ENCODE results near the gene CTNNBIP1.

DNA sequence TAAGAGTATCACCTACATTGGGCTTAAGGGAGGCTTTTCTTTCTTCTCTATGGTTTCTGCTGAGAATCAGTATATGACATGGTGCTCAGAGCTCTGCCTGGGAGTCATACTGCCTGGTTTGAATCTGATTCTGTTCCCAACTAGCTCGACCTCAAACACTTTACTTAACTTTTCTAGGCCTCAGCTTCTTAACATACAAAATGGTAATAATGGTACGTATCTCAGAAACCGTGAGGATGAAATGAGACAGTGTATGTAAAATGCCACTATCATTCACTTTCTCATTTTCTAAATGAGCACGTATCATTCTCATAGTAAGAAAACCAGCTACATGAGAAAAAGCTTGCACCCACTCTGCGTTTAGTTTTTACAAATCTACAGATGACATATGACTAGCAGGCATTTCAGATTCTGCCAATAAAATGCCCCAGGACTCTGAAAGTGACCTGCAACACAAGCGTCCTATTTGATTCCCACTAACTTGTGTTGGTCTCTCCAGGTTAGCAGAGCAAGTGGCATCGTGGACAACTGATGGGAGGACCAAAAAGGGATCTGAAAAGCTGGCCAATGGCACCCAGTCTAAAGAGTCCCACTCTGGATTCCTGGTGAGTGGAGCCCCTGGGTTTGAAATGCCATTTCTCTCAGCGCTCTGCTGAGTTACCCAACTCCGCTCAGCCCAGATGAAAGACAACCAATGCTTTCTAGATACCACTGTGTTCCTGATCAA, 6.1 kb downstream of the CTNNBIP1 start:
- TF ChIP-seq OVOL3 (tag by site-specific recombination; IDR thresholded peaks at IDR 0.05) (no peak), KLF1 (tag by site-specific recombination; IDR thresholded peaks at IDR 0.05) (no peak), ZNF138 (tag by site-specific recombination; IDR thresholded peaks at IDR 0.05; ENCODE audit: borderline replicate concordance) (no peak), SETDB1 (IDR thresholded peaks at IDR 0.05; ENCODE audit: insufficient read length, low read length) (no peak), ZNF274 (IDR thresholded peaks at IDR 0.05; ENCODE audit: low read length) (no peak), ZNF274 (tag by site-specific recombination; IDR thresholded peaks at IDR 0.05; ENCODE audit: borderline replicate concordance) (no peak), ZNF416 (tag by site-specific recombination; IDR thresholded peaks at IDR 0.05) (no peak)
- TF ChIP-seq, protein P1, sequence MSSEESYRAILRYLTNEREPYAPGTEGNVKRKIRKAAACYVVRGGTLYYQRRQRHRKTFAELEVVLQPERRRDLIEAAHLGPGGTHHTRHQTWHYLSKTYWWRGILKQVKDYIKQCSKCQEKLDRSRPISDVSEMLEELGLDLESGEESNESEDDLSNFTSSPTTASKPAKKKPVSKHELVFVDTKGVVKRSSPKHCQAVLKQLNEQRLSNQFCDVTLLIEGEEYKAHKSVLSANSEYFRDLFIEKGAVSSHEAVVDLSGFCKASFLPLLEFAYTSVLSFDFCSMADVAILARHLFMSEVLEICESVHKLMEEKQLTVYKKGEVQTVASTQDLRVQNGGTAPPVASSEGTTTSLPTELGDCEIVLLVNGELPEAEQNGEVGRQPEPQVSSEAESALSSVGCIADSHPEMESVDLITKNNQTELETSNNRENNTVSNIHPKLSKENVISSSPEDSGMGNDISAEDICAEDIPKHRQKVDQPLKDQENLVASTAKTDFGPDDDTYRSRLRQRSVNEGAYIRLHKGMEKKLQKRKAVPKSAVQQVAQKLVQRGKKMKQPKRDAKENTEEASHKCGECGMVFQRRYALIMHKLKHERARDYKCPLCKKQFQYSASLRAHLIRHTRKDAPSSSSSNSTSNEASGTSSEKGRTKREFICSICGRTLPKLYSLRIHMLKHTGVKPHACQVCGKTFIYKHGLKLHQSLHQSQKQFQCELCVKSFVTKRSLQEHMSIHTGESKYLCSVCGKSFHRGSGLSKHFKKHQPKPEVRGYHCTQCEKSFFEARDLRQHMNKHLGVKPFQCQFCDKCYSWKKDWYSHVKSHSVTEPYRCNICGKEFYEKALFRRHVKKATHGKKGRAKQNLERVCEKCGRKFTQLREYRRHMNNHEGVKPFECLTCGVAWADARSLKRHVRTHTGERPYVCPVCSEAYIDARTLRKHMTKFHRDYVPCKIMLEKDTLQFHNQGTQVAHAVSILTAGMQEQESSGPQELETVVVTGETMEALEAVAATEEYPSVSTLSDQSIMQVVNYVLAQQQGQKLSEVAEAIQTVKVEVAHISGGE (tag by site-specific recombination; conservative IDR thresholded peaks at IDR 0.05; ENCODE audit: low read depth) = no peak
- TF ChIP-seq, protein P2, sequence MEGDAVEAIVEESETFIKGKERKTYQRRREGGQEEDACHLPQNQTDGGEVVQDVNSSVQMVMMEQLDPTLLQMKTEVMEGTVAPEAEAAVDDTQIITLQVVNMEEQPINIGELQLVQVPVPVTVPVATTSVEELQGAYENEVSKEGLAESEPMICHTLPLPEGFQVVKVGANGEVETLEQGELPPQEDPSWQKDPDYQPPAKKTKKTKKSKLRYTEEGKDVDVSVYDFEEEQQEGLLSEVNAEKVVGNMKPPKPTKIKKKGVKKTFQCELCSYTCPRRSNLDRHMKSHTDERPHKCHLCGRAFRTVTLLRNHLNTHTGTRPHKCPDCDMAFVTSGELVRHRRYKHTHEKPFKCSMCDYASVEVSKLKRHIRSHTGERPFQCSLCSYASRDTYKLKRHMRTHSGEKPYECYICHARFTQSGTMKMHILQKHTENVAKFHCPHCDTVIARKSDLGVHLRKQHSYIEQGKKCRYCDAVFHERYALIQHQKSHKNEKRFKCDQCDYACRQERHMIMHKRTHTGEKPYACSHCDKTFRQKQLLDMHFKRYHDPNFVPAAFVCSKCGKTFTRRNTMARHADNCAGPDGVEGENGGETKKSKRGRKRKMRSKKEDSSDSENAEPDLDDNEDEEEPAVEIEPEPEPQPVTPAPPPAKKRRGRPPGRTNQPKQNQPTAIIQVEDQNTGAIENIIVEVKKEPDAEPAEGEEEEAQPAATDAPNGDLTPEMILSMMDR (tag by site-specific recombination; IDR thresholded peaks at IDR 0.05) = no peak
- TF ChIP-seq, protein P3, sequence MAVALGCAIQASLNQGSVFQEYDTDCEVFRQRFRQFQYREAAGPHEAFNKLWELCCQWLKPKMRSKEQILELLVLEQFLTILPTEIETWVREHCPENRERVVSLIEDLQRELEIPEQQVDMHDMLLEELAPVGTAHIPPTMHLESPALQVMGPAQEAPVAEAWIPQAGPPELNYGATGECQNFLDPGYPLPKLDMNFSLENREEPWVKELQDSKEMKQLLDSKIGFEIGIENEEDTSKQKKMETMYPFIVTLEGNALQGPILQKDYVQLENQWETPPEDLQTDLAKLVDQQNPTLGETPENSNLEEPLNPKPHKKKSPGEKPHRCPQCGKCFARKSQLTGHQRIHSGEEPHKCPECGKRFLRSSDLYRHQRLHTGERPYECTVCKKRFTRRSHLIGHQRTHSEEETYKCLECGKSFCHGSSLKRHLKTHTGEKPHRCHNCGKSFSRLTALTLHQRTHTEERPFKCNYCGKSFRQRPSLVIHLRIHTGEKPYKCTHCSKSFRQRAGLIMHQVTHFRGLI (tag by site-specific recombination; IDR thresholded peaks at IDR 0.05) = no peak

Measured in HEK293 (cell line).